Ovary (tissue), 9 donors: ENCODE data around the gene RALGPS1. TPM values are rescaled to one million over a fixed set of nuclear protein-coding genes. Genes with fewer than 3 reads are reported as not detected.

Experiments used
- DNase-seq, 5 donors: peaks; one replicate each; pipeline ENCODE4 v3.0.0-alpha.2; 2019 to 2020
- H3K27ac ChIP-seq, 2 donors: fragments of 200-600 bp; one replicate each; pipeline versions ENCODE4 v1.5.1 to v1.8.0; 2019 to 2022
- H3K27me3 ChIP-seq: fragments of 200-600 bp; one replicate; pipeline ENCODE4 v1.8.0; 2022
- H3K36me3 ChIP-seq: fragments of 200-600 bp; sonication (generic); one replicate; pipeline ENCODE4 v1.5.1; 2019
- H3K4me1 ChIP-seq: one replicate; pipeline ENCODE4 v1.8.1; 2013; ENCODE audit warnings: mild to moderate bottlenecking, moderate library complexity; ENCODE audit not compliant: insufficient read depth
- H3K4me3 ChIP-seq: fragments of 200-600 bp; sonication (generic); one replicate; pipeline ENCODE4 v1.5.1; 2017
- H3K9me3 ChIP-seq, 2 donors: fragments of 200-600 bp in 1 of 2; sonication (generic) in 1 of 2; one replicate each; pipeline versions ENCODE4 v1.5.1 to v1.8.1; 2013 to 2019; ENCODE audit warnings: mild to moderate bottlenecking in 1 of 2, moderate library complexity in 1 of 2
- EP300 ChIP-seq: sonication (generic); formaldehyde crosslinking; IDR thresholded peaks from one replicate; pipeline ENCODE4 v1.6.1; 2017; ENCODE audit warnings: antibody characterized with exemption
- POLR2A ChIP-seq: fragments of 450-650 bp; IDR thresholded peaks from one replicate; pipeline ENCODE4 v1.6.1; 2017; ENCODE audit warnings: antibody characterized with exemption, mild to moderate bottlenecking, moderate library complexity
- WGBS, 3 donors: extraction: QIAGEN DNeasy Blood & Tissue Kit in 1 of 3; methylation state at CpG; one replicate each; pipeline versions ENCODE4 v1.1.5 to v1.1.7; 2013 to 2017; 5-methylcytosine and 5-hydroxymethylcytosine counted together
- intact Hi-C, 4 donors: fragments of 100-400 bp; cut with DNase I; formaldehyde crosslinking; loops; one replicate each; pipeline versions ENCODE4 v1.11.0 to v1.15.1; 2022 to 2023
- polyA plus RNA-seq, 2 donors: library from polyadenylated mRNA; stranded (reverse); fragments of 200-250 nt in 1 of 2; fragments of 350-450 nt in 1 of 2; fragmentation: Illumina TruSeq in 1 of 2; extraction: RNeasy Lipid Tissue Mini Kit (QIAGEN cat#74804) in 1 of 2; gene quantifications; one replicate each; pipeline ENCODE4 v1.2.3, GENCODE V29; 2013 to 2014
- total RNA-seq, 7 donors: library from RNA; depleted of rRNA in 2 of 7; stranded (reverse); fragments of >200 nt in 2 of 7; fragmentation: NEBNext Ultra II Directional in 3 of 7; extraction: Animal tissue kit (Norgen Biotek cat#: 25700) in 3 of 7; gene quantifications; one replicate each; pipeline versions ENCODE4 v1.1.0 to v1.2.4, GENCODE V29; 2016 to 2023
- TF ChIP-seq, protein P1 (sequence below), 3 donors: fragments of 450-650 bp in 2 of 3; fragments of 200-600 bp in 1 of 3; IDR thresholded peaks; one replicate each; pipeline versions ENCODE4 v1.5.1 to v1.8.0; 2016 to 2022; ENCODE audit warnings: antibody characterized with exemption in 3 of 3, mild to moderate bottlenecking in 1 of 3
- donor health status: DM: no; HTN: no; CAD: no; lungs with moderate emphysema.
- donor health status: DM: no; HTN: no; CAD: no.
- donor health status: Bipolar disorder and iron deficiency.
- donor health status: DM: yes; HTN: yes; CAD: no.
- donor health status: DM: no; HTN: no; CAD: no.
- donor health status: DM: yes; HTN: yes; CAD: no.

The RALGPS1 gene
- total and polyA plus RNA-seq, 9 donors, result 2.3 to 13.1 (median 6.9) TPM

GRCh38 chr9:127124111-127124531 is 209.5 kb downstream of the RALGPS1 start:
- Histone ChIP-seq H3K9me3 (no peaks in the 10 kb centered on the region), H3K36me3 (no peaks in the 10 kb centered on the region), H3K4me1 (peaks cover 15% of the 10 kb centered on the region), H3K27ac (peak overlapping the region in 1 of 2 donors; percentile 88), H3K4me3 (no peak overlapping the region), H3K27me3 (no peaks in the 10 kb centered on the region)
- intact Hi-C loops, result loop anchor here in 3 of 4 donors (5.0 to 10.0 kb wide), 3 partner anchors 61 to 73 kb away; no protein-coding TSS in a partner anchor
- DNase-seq, result peak in 2 of 5 donors; percentile 35 to 36
- 97 to 99% (median 98%) methylated on average over 7 of the region's 7 CpGs for WGBS, 3 donors
- TF ChIP-seq POLR2A, result no peak

- intact Hi-C loops, result loop anchor here in 3 of 4 donors (5.0 to 10.0 kb wide), 3 partner anchors 60 to 73 kb away; no protein-coding TSS in a partner anchor
- WGBS, 3 donors, result 98 to 100% (median 100%) methylated on average over 2 of the region's 2 CpGs
- H3K36me3 ChIP-seq, result no peaks in the 10 kb centered on the region
- DNase-seq, result peak in 2 of 5 donors; percentile 17 to 23
- TF ChIP-seq POLR2A (no peak), EP300 (no peak)
- TF ChIP-seq, protein P1, sequence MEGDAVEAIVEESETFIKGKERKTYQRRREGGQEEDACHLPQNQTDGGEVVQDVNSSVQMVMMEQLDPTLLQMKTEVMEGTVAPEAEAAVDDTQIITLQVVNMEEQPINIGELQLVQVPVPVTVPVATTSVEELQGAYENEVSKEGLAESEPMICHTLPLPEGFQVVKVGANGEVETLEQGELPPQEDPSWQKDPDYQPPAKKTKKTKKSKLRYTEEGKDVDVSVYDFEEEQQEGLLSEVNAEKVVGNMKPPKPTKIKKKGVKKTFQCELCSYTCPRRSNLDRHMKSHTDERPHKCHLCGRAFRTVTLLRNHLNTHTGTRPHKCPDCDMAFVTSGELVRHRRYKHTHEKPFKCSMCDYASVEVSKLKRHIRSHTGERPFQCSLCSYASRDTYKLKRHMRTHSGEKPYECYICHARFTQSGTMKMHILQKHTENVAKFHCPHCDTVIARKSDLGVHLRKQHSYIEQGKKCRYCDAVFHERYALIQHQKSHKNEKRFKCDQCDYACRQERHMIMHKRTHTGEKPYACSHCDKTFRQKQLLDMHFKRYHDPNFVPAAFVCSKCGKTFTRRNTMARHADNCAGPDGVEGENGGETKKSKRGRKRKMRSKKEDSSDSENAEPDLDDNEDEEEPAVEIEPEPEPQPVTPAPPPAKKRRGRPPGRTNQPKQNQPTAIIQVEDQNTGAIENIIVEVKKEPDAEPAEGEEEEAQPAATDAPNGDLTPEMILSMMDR (IDR thresholded peaks at IDR 0.05), result no peak
- no peaks in the 10 kb centered on the region for H3K9me3 ChIP-seq
- peaks cover 13% of the 10 kb centered on the region for H3K4me1 ChIP-seq
- H3K27ac ChIP-seq, result peak overlapping the region in 1 of 2 donors; percentile 88
- H3K4me3 ChIP-seq, result no peak overlapping the region
- H3K27me3 ChIP-seq, result no peaks in the 10 kb centered on the region
These were observed 210.2 kb downstream of the RALGPS1 start for GRCh38 chr9:127124792-127125191.

DNA sequence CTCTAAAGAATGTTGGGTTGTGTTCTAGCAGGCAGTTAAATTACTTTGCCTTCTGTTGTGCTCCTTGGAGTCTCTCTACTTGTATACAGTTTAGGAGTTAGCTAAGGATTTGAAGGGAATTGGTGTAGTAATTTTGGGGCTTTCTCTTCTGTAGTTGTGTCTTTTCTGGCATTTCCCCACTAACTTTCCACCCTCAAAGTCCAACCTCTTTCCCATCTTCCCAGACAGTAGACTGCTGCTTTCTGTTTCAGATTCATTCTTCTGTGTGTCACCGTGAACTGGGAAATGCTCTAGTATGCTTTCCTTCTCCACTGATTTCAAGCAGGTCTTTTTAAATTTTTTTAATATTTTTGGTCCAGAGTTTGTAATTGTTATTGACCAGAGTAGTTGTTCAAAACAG is 212.4 kb downstream of the RALGPS1 start:
- no peaks in the 10 kb centered on the region for H3K27me3 ChIP-seq
- DNase-seq, result no peak
- H3K4me1 ChIP-seq, result peaks cover 7% of the 10 kb centered on the region
- no peaks in the 10 kb centered on the region for H3K9me3 ChIP-seq
- WGBS, 3 donors, result 48 to 67% (median 61%) methylated on average over 1 of the region's 1 CpG
- H3K27ac ChIP-seq, result peak overlapping the region in 1 of 2 donors; percentile 27
- intact Hi-C loops, result loop anchor here in 1 of 4 donors (10.0 kb wide), 1 partner anchor 58 kb away; no protein-coding TSS in a partner anchor
- no peaks in the 10 kb centered on the region for H3K36me3 ChIP-seq
- TF ChIP-seq EP300, result no peak
- no peak for TF ChIP-seq POLR2A
- no peak overlapping the region for H3K4me3 ChIP-seq

- WGBS, 3 donors, result 66 to 77% (median 74%) methylated on average over 9 of the region's 9 CpGs
- DNase-seq, result peak; percentile 35 to 56 (median 42)
- no peaks in the 10 kb centered on the region for H3K36me3 ChIP-seq
- no peak overlapping the region for H3K4me3 ChIP-seq
- TF ChIP-seq EP300, result no peak
- no peak for TF ChIP-seq POLR2A
- TF ChIP-seq, protein P1 (IDR thresholded peaks at IDR 0.05), result no peak
- H3K4me1 ChIP-seq, result peaks cover 12% of the 10 kb centered on the region
- no peak overlapping the region for H3K27ac ChIP-seq
- H3K27me3 ChIP-seq, result no peaks in the 10 kb centered on the region
- intact Hi-C loops, result loop anchor here in 1 of 4 donors (10.0 kb wide), 1 partner anchor 56 kb away; no protein-coding TSS in a partner anchor
- no peaks in the 10 kb centered on the region for H3K9me3 ChIP-seq
These were observed 213.9 kb downstream of the RALGPS1 start for GRCh38 chr9:127128341-127129072.

DNA sequence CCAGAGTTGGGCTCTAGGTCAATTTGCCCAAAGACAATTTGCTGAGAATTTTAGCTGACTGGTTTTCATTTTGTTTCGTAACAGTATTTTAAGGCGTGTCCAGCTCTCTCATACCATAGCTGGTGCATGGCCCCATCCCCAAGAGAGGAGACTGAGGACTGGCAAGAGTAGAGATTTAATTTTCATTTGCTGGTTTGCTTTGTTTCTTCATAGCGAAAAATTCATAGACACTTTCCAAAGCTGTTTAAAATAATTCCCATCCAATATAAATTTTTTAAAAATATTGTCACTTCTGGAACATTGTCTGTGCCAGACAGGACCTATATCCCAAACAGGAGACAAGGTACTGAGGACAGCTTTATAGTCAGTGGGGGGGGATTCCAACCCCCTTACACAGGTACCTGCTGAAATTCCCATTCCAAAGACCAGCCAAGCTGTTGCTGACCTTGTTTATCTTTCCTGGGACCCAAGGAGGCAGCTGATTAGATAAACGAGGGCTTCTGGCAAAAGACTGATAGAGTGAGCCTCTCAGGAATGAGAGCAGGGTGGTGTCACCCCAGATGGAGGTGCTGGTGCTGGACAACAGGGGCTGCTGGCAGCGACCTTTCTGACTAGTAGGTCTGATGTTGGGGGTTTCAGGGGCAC is 214.6 kb downstream of the RALGPS1 start:
- H3K9me3 ChIP-seq, result no peaks in the 10 kb centered on the region
- H3K4me3 ChIP-seq, result no peak overlapping the region
- H3K27ac ChIP-seq, result no peak overlapping the region
- 82 to 85% (median 83%) methylated on average over 5 of the region's 5 CpGs for WGBS, 3 donors
- intact Hi-C loops, result loop anchor here in 1 of 4 donors (10.0 kb wide), 1 partner anchor 56 kb away; no protein-coding TSS in a partner anchor
- TF ChIP-seq EP300 (no peak), POLR2A (no peak)
- TF ChIP-seq, protein P1 (IDR thresholded peaks at IDR 0.05), result no peak
- no peaks in the 10 kb centered on the region for H3K36me3 ChIP-seq
- peak in 1 of 5 donors; percentile 24 for DNase-seq
- no peaks in the 10 kb centered on the region for H3K27me3 ChIP-seq
- H3K4me1 ChIP-seq, result peaks cover 9% of the 10 kb centered on the region
